ENCODE measurements around the gene ATP2B1.

DNA sequence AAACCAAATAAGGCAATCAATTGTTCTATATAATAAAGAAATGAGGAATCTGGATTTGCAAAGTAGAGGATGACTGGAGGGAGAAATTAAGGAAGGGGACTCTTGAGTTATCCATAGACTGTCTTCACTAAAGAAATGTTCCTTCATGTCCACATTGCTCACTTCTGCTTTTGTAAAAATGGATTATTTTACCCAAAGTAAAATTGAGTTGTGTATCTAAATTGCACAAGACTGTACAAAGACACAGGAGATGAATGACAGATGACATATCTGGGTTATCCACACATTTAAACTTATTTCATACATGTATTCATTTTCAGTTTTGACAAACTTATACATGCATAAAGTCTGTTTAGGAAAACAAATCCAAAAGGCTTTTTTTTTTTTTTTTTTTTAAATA, 11.3 kb downstream of the ATP2B1 start:
- TF ChIP-seq, protein P1, sequence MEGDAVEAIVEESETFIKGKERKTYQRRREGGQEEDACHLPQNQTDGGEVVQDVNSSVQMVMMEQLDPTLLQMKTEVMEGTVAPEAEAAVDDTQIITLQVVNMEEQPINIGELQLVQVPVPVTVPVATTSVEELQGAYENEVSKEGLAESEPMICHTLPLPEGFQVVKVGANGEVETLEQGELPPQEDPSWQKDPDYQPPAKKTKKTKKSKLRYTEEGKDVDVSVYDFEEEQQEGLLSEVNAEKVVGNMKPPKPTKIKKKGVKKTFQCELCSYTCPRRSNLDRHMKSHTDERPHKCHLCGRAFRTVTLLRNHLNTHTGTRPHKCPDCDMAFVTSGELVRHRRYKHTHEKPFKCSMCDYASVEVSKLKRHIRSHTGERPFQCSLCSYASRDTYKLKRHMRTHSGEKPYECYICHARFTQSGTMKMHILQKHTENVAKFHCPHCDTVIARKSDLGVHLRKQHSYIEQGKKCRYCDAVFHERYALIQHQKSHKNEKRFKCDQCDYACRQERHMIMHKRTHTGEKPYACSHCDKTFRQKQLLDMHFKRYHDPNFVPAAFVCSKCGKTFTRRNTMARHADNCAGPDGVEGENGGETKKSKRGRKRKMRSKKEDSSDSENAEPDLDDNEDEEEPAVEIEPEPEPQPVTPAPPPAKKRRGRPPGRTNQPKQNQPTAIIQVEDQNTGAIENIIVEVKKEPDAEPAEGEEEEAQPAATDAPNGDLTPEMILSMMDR (IDR thresholded peaks at IDR 0.05): no peak
- no peak for TF ChIP-seq POLR2A (IDR thresholded peaks at IDR 0.05)
